Measurements from ENCODE around the gene CWC27. TPM values are rescaled to one million over a fixed set of nuclear protein-coding genes. Genes with fewer than 3 reads are reported as not detected.
"Not testable (repeated sequence)": the region's sequence is repeated elsewhere in the genome, so short reads cannot be mapped to it uniquely, and the experiment has no call there.

CWC27 gene
- total RNA-seq, 1 donor from 2014 or later: 19.2 TPM

GRCh38 chr5:64827703-64828102 lies 59.0 kb downstream of the CWC27 start:
- TF ChIP-seq CTCF (IDR thresholded peaks at IDR 0.05): no peak
- no peak for TF ChIP-seq POLR2AphosphoS5 (IDR thresholded peaks at IDR 0.05; ENCODE audit: insufficient read depth in 1 of 2, low read depth in 1 of 2)
- no peak for TF ChIP-seq POLR2A (IDR thresholded peaks at IDR 0.05)
- no peaks in the 10 kb centered on the region for H3K36me3 ChIP-seq
- H3K27ac ChIP-seq: no peak overlapping the region
- H3K4me1 ChIP-seq: no peaks in the 10 kb centered on the region
- intact Hi-C loops (cut with DNase I): no loop called here
- no peak overlapping the region for H3K4me3 ChIP-seq
- H3K27me3 ChIP-seq: no peaks in the 10 kb centered on the region
- no peaks in the 10 kb centered on the region for H3K9me3 ChIP-seq
- DNase-seq (ENCODE audit: extremely low spot score in 2 of 2): no peak

DNA sequence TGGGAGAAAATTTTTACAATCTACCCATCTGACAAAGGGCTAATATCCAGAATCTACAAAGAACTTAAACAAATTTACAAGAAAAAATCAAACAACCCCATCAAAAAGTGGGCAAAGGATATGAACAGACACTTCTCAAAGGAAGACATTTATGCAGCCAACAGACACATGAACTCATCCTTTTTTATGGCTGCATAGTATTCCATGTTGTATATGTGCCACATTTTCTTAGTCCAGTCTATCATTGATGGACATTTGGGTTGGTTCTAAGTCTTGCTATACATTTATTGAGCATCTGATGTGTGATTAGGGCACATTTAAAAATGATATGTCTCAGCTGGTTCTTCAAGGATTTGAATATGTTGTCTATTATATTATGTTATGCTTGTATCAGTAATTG lies 61.9 kb downstream of the CWC27 start:
- intact Hi-C loops (cut with DNase I); H3K27me3 ChIP-seq; H3K27ac ChIP-seq; H3K36me3 ChIP-seq; DNase-seq (ENCODE audit: extremely low spot score in 2 of 2); H3K4me3 ChIP-seq; H3K9me3 ChIP-seq; H3K4me1 ChIP-seq: not testable (repeated sequence)

DNA sequence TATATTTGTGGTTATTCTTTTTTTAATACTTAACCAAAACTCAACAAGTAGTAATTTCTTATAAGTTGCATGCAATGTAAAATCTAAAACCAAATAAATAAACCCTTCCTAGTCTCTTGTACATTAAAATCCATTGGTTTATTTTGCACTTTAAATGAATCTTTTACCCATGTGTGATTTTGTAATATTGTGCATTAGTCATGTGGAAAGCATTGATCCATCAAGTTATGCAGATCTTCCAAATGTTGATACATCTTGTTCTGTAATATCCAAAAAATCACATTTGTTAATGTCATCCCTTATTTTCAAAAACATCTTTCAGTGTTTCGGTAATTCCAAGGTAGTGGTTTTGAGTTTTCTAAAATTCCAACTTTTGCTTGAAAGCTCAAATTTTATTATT lies 63.3 kb downstream of the CWC27 start:
- no peak for DNase-seq (ENCODE audit: extremely low spot score in 2 of 2)
- H3K27me3 ChIP-seq: no peaks in the 10 kb centered on the region
- TF ChIP-seq POLR2AphosphoS5 (IDR thresholded peaks at IDR 0.05; ENCODE audit: insufficient read depth in 1 of 2, low read depth in 1 of 2): no peak
- TF ChIP-seq CTCF (IDR thresholded peaks at IDR 0.05): no peak
- TF ChIP-seq POLR2A (IDR thresholded peaks at IDR 0.05): no peak
- intact Hi-C loops (cut with DNase I): no loop called here
- H3K4me1 ChIP-seq: no peaks in the 10 kb centered on the region
- no peaks in the 10 kb centered on the region for H3K9me3 ChIP-seq
- no peak overlapping the region for H3K27ac ChIP-seq
- no peak overlapping the region for H3K4me3 ChIP-seq
- no peaks in the 10 kb centered on the region for H3K36me3 ChIP-seq

DNA sequence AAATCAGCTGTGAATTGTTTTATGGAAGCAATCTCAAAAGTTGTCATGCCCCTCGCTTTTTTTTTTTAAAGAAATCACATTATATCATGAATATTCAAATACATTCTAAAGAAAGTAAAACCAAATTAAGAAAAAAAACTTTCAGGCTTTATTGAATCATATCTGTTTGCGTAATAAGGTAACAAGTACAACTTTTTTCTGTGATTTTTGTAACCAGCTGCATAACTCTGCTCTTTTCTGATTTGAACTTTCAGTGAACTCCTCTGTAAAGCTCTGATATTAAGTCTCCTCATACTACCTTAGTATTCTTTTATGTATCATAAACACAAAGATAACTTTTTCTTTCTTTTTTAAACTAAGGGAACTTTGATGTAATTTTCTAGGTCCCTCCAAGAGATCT lies 65.3 kb downstream of the CWC27 start:
- H3K4me3 ChIP-seq: no peak overlapping the region
- intact Hi-C loops (cut with DNase I): no loop called here
- H3K36me3 ChIP-seq: no peaks in the 10 kb centered on the region
- H3K9me3 ChIP-seq: no peaks in the 10 kb centered on the region
- H3K4me1 ChIP-seq: no peaks in the 10 kb centered on the region
- no peaks in the 10 kb centered on the region for H3K27me3 ChIP-seq
- TF ChIP-seq POLR2AphosphoS5 (IDR thresholded peaks at IDR 0.05; ENCODE audit: insufficient read depth in 1 of 2, low read depth in 1 of 2) (no peak), CTCF (IDR thresholded peaks at IDR 0.05) (no peak), POLR2A (IDR thresholded peaks at IDR 0.05) (no peak)
- DNase-seq (ENCODE audit: extremely low spot score in 2 of 2): no peak
- no peak overlapping the region for H3K27ac ChIP-seq

GRCh38 chr5:64834611-64835010 lies 65.9 kb downstream of the CWC27 start:
- Histone ChIP-seq H3K4me3 (no peak overlapping the region), H3K27me3 (no peaks in the 10 kb centered on the region), H3K9me3 (no peaks in the 10 kb centered on the region), H3K36me3 (no peaks in the 10 kb centered on the region), H3K4me1 (no peaks in the 10 kb centered on the region), H3K27ac (no peak overlapping the region)
- intact Hi-C loops (cut with DNase I): no loop called here
- no peak for DNase-seq (ENCODE audit: extremely low spot score in 2 of 2)
- TF ChIP-seq POLR2AphosphoS5 (IDR thresholded peaks at IDR 0.05; ENCODE audit: insufficient read depth in 1 of 2, low read depth in 1 of 2): peak in 1 of 2 donors; percentile 67
- TF ChIP-seq POLR2A (IDR thresholded peaks at IDR 0.05): no peak

DNA sequence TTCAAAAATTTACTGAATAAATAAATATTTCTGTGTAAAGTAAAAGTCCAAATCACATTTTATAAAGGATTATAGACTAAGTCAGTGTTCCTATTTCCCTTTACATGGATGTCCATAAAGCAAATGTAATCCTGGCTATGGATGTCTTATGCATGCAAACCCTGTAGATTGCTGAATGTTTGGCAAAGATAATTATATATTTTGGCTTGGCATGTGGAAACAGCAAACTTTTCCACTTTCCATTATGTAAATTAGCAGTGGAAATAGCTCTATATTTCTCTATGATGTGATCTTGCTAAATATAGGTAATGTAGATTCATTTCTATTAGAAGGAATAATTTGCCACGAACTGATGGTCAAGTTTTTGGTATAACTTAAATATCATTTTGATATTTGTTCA lies 66.5 kb downstream of the CWC27 start:
- TF ChIP-seq CTCF (IDR thresholded peaks at IDR 0.05): no peak
- no peak for TF ChIP-seq POLR2A (IDR thresholded peaks at IDR 0.05)
- TF ChIP-seq POLR2AphosphoS5 (IDR thresholded peaks at IDR 0.05; ENCODE audit: insufficient read depth in 1 of 2, low read depth in 1 of 2): no peak
- Histone ChIP-seq H3K36me3 (no peaks in the 10 kb centered on the region), H3K27me3 (no peaks in the 10 kb centered on the region), H3K9me3 (no peaks in the 10 kb centered on the region), H3K27ac (no peak overlapping the region), H3K4me3 (no peak overlapping the region), H3K4me1 (no peaks in the 10 kb centered on the region)
- no peak for DNase-seq (ENCODE audit: extremely low spot score in 2 of 2)
- intact Hi-C loops (cut with DNase I): no loop called here

Data from vagina (tissue), 2 donors.